Sigmoid colon (tissue), 7 donors: Measurements from ENCODE around the gene SCGB3A2. TPM values are rescaled to one million over a fixed set of nuclear protein-coding genes. Genes with fewer than 3 reads are reported as not detected.

ENCODE experiments used
- DNase-seq: peaks from one replicate; pipeline ENCODE4 v3.0.0-alpha.2; 2019
- H3K27ac ChIP-seq, 4 donors: fragments of 200-600 bp; sonication (generic); one replicate each; pipeline ENCODE4 v1.5.1; 2016 to 2019; ENCODE audit warnings: mild to moderate bottlenecking in 1 of 4
- H3K27me3 ChIP-seq, 3 donors: fragments of 200-600 bp; sonication (generic); one replicate each; pipeline ENCODE4 v1.5.1; 2019; ENCODE audit warnings: mild to moderate bottlenecking in 1 of 3
- H3K36me3 ChIP-seq, 4 donors: fragments of 200-600 bp; sonication (generic); one replicate each; pipeline ENCODE4 v1.5.1; 2016 to 2019
- H3K4me1 ChIP-seq, 4 donors: fragments of 200-600 bp; sonication (generic); one replicate each; pipeline ENCODE4 v1.5.1; 2017 to 2019
- H3K4me3 ChIP-seq, 4 donors: fragments of 200-600 bp; sonication (generic); one replicate each; pipeline ENCODE4 v1.5.1; 2017 to 2019; ENCODE audit warnings: mild to moderate bottlenecking in 2 of 4, moderate library complexity in 1 of 4
- H3K9me3 ChIP-seq, 4 donors: fragments of 200-600 bp in 3 of 4; sonication (generic) in 3 of 4; one replicate each; pipeline versions ENCODE4 v1.5.1 to v1.6.1; 2013 to 2019
- CTCF ChIP-seq, 4 experiments: fragments of 450-650 bp in 3 of 4; fragments of 200-600 bp in 1 of 4; IDR thresholded peaks; one replicate each; pipeline ENCODE4 v1.5.1; 2016 to 2019; ENCODE audit warnings: antibody characterized with exemption in 4 of 4, mild to moderate bottlenecking in 3 of 4, moderate library complexity in 2 of 4
- EP300 ChIP-seq, 4 donors: sonication (generic); formaldehyde crosslinking; IDR thresholded peaks; one replicate each; pipeline ENCODE4 v1.6.1; 2017; ENCODE audit warnings: antibody characterized with exemption in 4 of 4
- POLR2A ChIP-seq, 2 donors: fragments of 450-650 bp; IDR thresholded peaks; one replicate each; pipeline ENCODE4 v1.6.1; 2016; ENCODE audit warnings: antibody characterized with exemption in 2 of 2, mild to moderate bottlenecking in 2 of 2, moderate library complexity in 2 of 2
- POLR2AphosphoS5 ChIP-seq, 4 donors: sonication (generic); formaldehyde crosslinking; IDR thresholded peaks; one replicate each; pipeline ENCODE4 v1.6.1; 2017; ENCODE audit warnings: antibody characterized with exemption in 4 of 4
- WGBS, 2 donors: extraction: QIAGEN DNeasy Blood & Tissue Kit; methylation state at CpG; one replicate each; pipeline ENCODE4 v1.1.7; 2013; 5-methylcytosine and 5-hydroxymethylcytosine counted together
- intact Hi-C: fragments of 100-400 bp; cut with DNase I; formaldehyde crosslinking; loops from one replicate; pipeline ENCODE4 v1.15.1; 2023
- polyA plus RNA-seq, 3 donors: library from polyadenylated mRNA; stranded (reverse); fragments of 200-250 nt; gene quantifications; one replicate each; pipeline ENCODE4 v1.2.3, GENCODE V29; 2013
- total RNA-seq, 4 donors: library from RNA; depleted of rRNA; stranded (reverse); fragments of >200 nt; gene quantifications; one replicate each; pipeline ENCODE4 v1.1.0, GENCODE V29; 2016
- donor health status: healthy with polysubstance abuse.
- donor health status: Bipolar disorder and iron deficiency.
- donor health status: healthy.

The SCGB3A2 gene
- total and polyA plus RNA-seq, 7 donors, result 3.6 TPM; not detected in 6

- 72 to 78% methylated on average over 11 of the region's 11 CpGs for WGBS, 2 donors
- Histone ChIP-seq H3K27me3 (no peaks in the 10 kb centered on the region), H3K4me3 (no peak overlapping the region), H3K27ac (no peak overlapping the region), H3K36me3 (no peaks in the 10 kb centered on the region), H3K9me3 (no peaks in the 10 kb centered on the region), H3K4me1 (no peaks in the 10 kb centered on the region)
- DNase-seq, result no peak
- intact Hi-C loops, result no loop called here
- no peak for TF ChIP-seq EP300 (IDR thresholded peaks at IDR 0.05)
- TF ChIP-seq POLR2A (IDR thresholded peaks at IDR 0.05), result no peak
- no peak for TF ChIP-seq CTCF (IDR thresholded peaks at IDR 0.05)
- no peak for TF ChIP-seq POLR2AphosphoS5 (IDR thresholded peaks at IDR 0.05)
Observed at GRCh38 chr5:147854894-147855773, 23.4 kb upstream of the SCGB3A2 start.

GRCh38 chr5:147855774-147856069 is 22.8 kb upstream of the SCGB3A2 start:
- TF ChIP-seq POLR2A (IDR thresholded peaks at IDR 0.05) (no peak), CTCF (IDR thresholded peaks at IDR 0.05) (no peak), EP300 (IDR thresholded peaks at IDR 0.05) (no peak), POLR2AphosphoS5 (IDR thresholded peaks at IDR 0.05) (no peak)
- H3K4me1 ChIP-seq, result no peaks in the 10 kb centered on the region
- no peaks in the 10 kb centered on the region for H3K36me3 ChIP-seq
- DNase-seq, result no peak
- H3K9me3 ChIP-seq, result no peaks in the 10 kb centered on the region
- no peak overlapping the region for H3K4me3 ChIP-seq
- intact Hi-C loops, result no loop called here
- no peak overlapping the region for H3K27ac ChIP-seq
- H3K27me3 ChIP-seq, result no peaks in the 10 kb centered on the region
- WGBS, 2 donors, result 58 to 62% methylated on average over 4 of the region's 4 CpGs

GRCh38 chr5:147856801-147857200 is 21.7 kb upstream of the SCGB3A2 start:
- Histone ChIP-seq H3K4me3 (no peak overlapping the region), H3K27me3 (no peaks in the 10 kb centered on the region), H3K27ac (no peak overlapping the region), H3K36me3 (no peaks in the 10 kb centered on the region), H3K4me1 (no peaks in the 10 kb centered on the region), H3K9me3 (no peaks in the 10 kb centered on the region)
- DNase-seq, result no peak
- intact Hi-C loops, result no loop called here
- TF ChIP-seq EP300 (IDR thresholded peaks at IDR 0.05) (no peak), CTCF (IDR thresholded peaks at IDR 0.05) (no peak), POLR2AphosphoS5 (IDR thresholded peaks at IDR 0.05) (no peak), POLR2A (IDR thresholded peaks at IDR 0.05) (no peak)

GRCh38 chr5:147857302-147858129 is 21.0 kb upstream of the SCGB3A2 start:
- Histone ChIP-seq H3K4me3 (no peak overlapping the region), H3K4me1 (no peaks in the 10 kb centered on the region), H3K36me3 (no peaks in the 10 kb centered on the region), H3K27ac (no peak overlapping the region), H3K27me3 (no peaks in the 10 kb centered on the region), H3K9me3 (no peaks in the 10 kb centered on the region)
- 0 to 3% methylated on average over 2 of the region's 2 CpGs for WGBS, 2 donors
- peak; percentile 70 for DNase-seq
- intact Hi-C loops, result no loop called here
- TF ChIP-seq CTCF (IDR thresholded peaks at IDR 0.05) (peak; percentile 29 to 78 (median 76)), EP300 (IDR thresholded peaks at IDR 0.05) (no peak), POLR2AphosphoS5 (IDR thresholded peaks at IDR 0.05) (no peak), POLR2A (IDR thresholded peaks at IDR 0.05) (no peak)
